LNCAP (cell line): Measurements from ENCODE around the gene EDAR.

ENCODE experiments used
- TF ChIP-seq, protein P1 (sequence below): fragments of 450-650 bp; IDR thresholded peaks from 2 replicates; pipeline ENCODE4 v1.5.1; 2017; ENCODE audit warnings: mild to moderate bottlenecking

The EDAR gene

GRCh38 chr2:108971661-108972566, 17.1 kb downstream of the EDAR start:
- TF ChIP-seq, protein P1, sequence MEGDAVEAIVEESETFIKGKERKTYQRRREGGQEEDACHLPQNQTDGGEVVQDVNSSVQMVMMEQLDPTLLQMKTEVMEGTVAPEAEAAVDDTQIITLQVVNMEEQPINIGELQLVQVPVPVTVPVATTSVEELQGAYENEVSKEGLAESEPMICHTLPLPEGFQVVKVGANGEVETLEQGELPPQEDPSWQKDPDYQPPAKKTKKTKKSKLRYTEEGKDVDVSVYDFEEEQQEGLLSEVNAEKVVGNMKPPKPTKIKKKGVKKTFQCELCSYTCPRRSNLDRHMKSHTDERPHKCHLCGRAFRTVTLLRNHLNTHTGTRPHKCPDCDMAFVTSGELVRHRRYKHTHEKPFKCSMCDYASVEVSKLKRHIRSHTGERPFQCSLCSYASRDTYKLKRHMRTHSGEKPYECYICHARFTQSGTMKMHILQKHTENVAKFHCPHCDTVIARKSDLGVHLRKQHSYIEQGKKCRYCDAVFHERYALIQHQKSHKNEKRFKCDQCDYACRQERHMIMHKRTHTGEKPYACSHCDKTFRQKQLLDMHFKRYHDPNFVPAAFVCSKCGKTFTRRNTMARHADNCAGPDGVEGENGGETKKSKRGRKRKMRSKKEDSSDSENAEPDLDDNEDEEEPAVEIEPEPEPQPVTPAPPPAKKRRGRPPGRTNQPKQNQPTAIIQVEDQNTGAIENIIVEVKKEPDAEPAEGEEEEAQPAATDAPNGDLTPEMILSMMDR = no peak

DNA sequence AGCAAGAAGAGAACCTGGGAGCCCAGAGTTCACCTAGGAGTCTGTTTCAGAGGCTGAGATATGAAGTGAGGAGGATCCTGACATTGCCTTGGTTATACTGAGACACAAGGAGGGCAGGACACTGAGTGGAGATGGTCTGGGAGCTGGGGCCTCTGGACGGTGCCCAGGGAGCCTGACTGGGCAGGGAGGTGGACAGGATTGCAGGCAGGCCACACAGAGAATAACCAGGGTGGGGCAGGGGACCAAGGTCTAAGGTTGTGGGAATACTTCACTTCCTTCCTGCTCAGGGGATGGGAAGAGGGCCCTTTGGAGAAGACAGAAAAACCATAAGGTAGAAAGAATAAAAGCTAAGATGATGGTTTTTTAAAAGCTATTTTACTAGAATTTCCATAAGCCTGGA, 18.7 kb downstream of the EDAR start:
- TF ChIP-seq, protein P1 = no peak

- TF ChIP-seq, protein P1 = no peak
These were observed 19.2 kb downstream of the EDAR start for GRCh38 chr2:108969856-108970255.

DNA sequence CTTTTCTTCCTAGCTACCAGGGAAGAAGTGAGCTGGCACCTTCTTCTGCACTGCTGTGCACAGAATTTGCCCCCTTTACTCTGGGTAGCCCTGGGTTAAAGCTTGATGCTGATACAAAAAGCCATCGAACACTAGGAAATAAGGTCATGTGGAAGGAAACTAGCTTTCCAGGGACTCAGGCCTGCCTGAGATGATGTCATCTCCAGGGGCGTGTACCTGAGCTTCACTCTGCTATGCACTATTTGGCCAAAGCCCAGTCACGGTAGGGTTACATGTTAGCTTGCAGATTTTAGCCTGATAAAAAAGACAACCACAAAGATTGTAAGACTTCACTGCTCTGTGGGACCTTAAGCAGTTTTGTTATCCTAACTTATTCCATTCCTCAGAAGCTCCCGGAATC, 20.4 kb downstream of the EDAR start:
- TF ChIP-seq, protein P1 = no peak

DNA sequence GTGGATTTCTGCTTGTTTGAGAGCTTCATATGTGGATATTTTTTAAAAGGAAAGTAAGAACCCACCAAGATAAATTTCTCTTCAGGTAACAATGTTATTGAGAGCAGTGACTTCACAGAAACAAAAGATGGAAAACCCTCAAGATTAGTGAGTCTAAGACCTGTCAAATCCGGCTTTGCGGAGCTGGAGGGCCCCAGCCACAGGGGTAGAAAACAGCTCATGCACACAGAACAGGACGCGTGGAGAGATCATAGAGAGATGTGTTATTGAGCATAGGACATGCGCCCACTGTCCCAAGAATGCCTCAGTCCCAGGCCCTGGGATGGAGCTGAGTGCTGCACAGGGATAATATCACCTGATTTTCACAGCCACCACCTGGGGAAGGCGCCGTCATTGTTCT, 21.3 kb downstream of the EDAR start:
- TF ChIP-seq, protein P1 = no peak

- TF ChIP-seq, protein P1 = no peak
These were observed 23.3 kb downstream of the EDAR start for GRCh38 chr2:108965540-108966289.

GRCh38 chr2:108963057-108963456, 26.0 kb downstream of the EDAR start:
- TF ChIP-seq, protein P1 = no peak
